ENCODE results near the gene SNTG2.

GRCh38 chr2:1268034-1268433 is 317.4 kb downstream of the SNTG2 start:
- TF ChIP-seq, protein P1, sequence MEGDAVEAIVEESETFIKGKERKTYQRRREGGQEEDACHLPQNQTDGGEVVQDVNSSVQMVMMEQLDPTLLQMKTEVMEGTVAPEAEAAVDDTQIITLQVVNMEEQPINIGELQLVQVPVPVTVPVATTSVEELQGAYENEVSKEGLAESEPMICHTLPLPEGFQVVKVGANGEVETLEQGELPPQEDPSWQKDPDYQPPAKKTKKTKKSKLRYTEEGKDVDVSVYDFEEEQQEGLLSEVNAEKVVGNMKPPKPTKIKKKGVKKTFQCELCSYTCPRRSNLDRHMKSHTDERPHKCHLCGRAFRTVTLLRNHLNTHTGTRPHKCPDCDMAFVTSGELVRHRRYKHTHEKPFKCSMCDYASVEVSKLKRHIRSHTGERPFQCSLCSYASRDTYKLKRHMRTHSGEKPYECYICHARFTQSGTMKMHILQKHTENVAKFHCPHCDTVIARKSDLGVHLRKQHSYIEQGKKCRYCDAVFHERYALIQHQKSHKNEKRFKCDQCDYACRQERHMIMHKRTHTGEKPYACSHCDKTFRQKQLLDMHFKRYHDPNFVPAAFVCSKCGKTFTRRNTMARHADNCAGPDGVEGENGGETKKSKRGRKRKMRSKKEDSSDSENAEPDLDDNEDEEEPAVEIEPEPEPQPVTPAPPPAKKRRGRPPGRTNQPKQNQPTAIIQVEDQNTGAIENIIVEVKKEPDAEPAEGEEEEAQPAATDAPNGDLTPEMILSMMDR (IDR thresholded peaks at IDR 0.05) = no peak
- TF ChIP-seq POLR2A (IDR thresholded peaks at IDR 0.05) = no peak
